Panc1 (cell line): ENCODE results near the gene ELAVL4.

Experiments
- CTCF ChIP-seq: fragments of 450-650 bp; IDR thresholded peaks from 2 replicates; pipeline ENCODE4 v1.5.1; 2017; ENCODE audit warnings: mild to moderate bottlenecking
- SIN3A ChIP-seq: IDR thresholded peaks from 2 replicates; pipeline ENCODE4 v1.6.1; 2012; ENCODE audit warnings: low read depth, mild to moderate bottlenecking, low read length, moderate library complexity, borderline replicate concordance; ENCODE audit not compliant: insufficient read depth

- TF ChIP-seq CTCF = peak; percentile 10; the same call in 1 of the 2 replicates
- no peak for TF ChIP-seq SIN3A
Measured at GRCh38 chr1:50099654-50100053, 9.1 kb upstream of the ELAVL4 start.
